Endothelial cell of umbilical vein (primary cell): Measurements from ENCODE around the gene KNCN. TPM values are rescaled to one million over a fixed set of nuclear protein-coding genes. Genes with fewer than 3 reads are reported as not detected.

Source experiments
- BruUV-seq: library from RNA; stranded (reverse); fragments of 400-500 nt; replicated peaks from 2 replicates; lab custom pipeline; 2021; lab: Mats Ljungman, UMichigan
- CTCF ChIA-PET: fragments of 300-600, 350-600 bp; sonication (Branson Sonifier 250); formaldehyde crosslinking; loops from one replicate; lab custom pipeline; 2021; ENCODE audit warnings: antibody characterized with exemption, inconsistent platforms; lab: Charles Lee
- POLR2A ChIA-PET: fragments of 300-600, 350-600 bp; sonication (Branson Sonifier 250); formaldehyde crosslinking; loops from one replicate; lab custom pipeline; 2021; ENCODE audit warnings: antibody characterized with exemption, inconsistent platforms; lab: Charles Lee
- DNase-seq: peaks from one replicate; pipeline ENCODE4 v3.0.0-alpha.2; 2011; ENCODE audit warnings: low read depth, low spot score
- FAIRE-seq: peaks from 2 replicates; lab custom pipeline; 2011; peaks lifted over from hg19 to GRCh38; lab: Jason Lieb, UNC
- H2AFZ ChIP-seq: 2 replicates; pipeline ENCODE4 v1.6.0; 2012; ENCODE audit warnings: low read depth, low read length, control low read depth, inconsistent platforms
- H3K27ac ChIP-seq: 2 replicates; pipeline ENCODE4 v1.5.1; 2011; ENCODE audit warnings: low read depth, mild to moderate bottlenecking, control low read depth, low read length, moderate library complexity; ENCODE audit not compliant: insufficient read depth
- H3K27me3 ChIP-seq, 2 experiments: 2 replicates each; pipeline versions ENCODE4 v1.6.0 to v1.6.1; 2011; ENCODE audit warnings: low read length in 2 of 2, mixed read lengths in 1 of 2; ENCODE audit not compliant: control insufficient read depth in 2 of 2, insufficient read depth in 2 of 2
- H3K36me3 ChIP-seq, 2 experiments: 2 replicates in 1 of 2; 3 replicates in 1 of 2; pipeline ENCODE4 v1.5.1; 2011; ENCODE audit warnings: low read length in 2 of 2, mild to moderate bottlenecking in 1 of 2, moderate library complexity in 1 of 2; ENCODE audit not compliant: control insufficient read depth in 2 of 2, insufficient read depth in 2 of 2; ENCODE audit errors: extremely low read depth in 1 of 2
- H3K4me1 ChIP-seq: 3 replicates; pipeline ENCODE4 v1.5.1; 2011; ENCODE audit warnings: mild to moderate bottlenecking, low read length; ENCODE audit not compliant: control insufficient read depth, insufficient read depth; ENCODE audit errors: extremely low read depth
- H3K4me2 ChIP-seq: 2 replicates; pipeline ENCODE4 v1.6.1; 2011; ENCODE audit warnings: low read length, control low read depth, mixed read lengths; ENCODE audit not compliant: insufficient read depth
- H3K4me3 ChIP-seq, 3 experiments: fragments of 200-600 bp in 1 of 3; sonication (generic), shearing (Covaris generic) in 1 of 3; replicated peaks in 1 of 3; 2 replicates each; pipeline ENCODE4 v1.5.1; 2011 to 2016; ENCODE audit warnings: control low read depth in 3 of 3, low read length in 3 of 3, mild to moderate bottlenecking in 2 of 3, inconsistent platforms in 1 of 3, low read depth in 1 of 3, moderate library complexity in 1 of 3; ENCODE audit not compliant: insufficient read depth in 1 of 3
- H3K79me2 ChIP-seq: 2 replicates; pipeline ENCODE4 v1.6.0; 2012; ENCODE audit warnings: low read length, inconsistent platforms; ENCODE audit not compliant: control insufficient read depth, insufficient read depth
- H3K9ac ChIP-seq: replicated peaks from 2 replicates; pipeline ENCODE3; 2011; ENCODE audit warnings: low read length, control low read depth; ENCODE audit not compliant: insufficient read depth; ENCODE audit errors: extremely low read depth
- H3K9me1 ChIP-seq: replicated peaks from 3 replicates; pipeline ENCODE4 v1.6.0; 2011; ENCODE audit warnings: mild to moderate bottlenecking, low read length; ENCODE audit not compliant: control insufficient read depth, insufficient read depth; ENCODE audit errors: extremely low read depth
- H3K9me3 ChIP-seq: replicated peaks from 2 replicates; pipeline ENCODE4 v1.5.1; 2012; ENCODE audit warnings: low read length, inconsistent platforms; ENCODE audit not compliant: control insufficient read depth, insufficient read depth
- H4K20me1 ChIP-seq: replicated peaks from 2 replicates; pipeline ENCODE3; 2011; ENCODE audit warnings: mild to moderate bottlenecking, low read length; ENCODE audit not compliant: control insufficient read depth, insufficient read depth; ENCODE audit errors: extremely low read depth
- CTCF ChIP-seq, 2 donors: IDR thresholded peaks; 1 replicate in 1 of 2; 2 replicates in 1 of 2; pipeline ENCODE4 v1.5.1; 2011; ENCODE audit warnings: low read length in 2 of 2, mild to moderate bottlenecking in 2 of 2, moderate library complexity in 2 of 2, control low read depth in 1 of 2, inconsistent platforms in 1 of 2, low read depth in 1 of 2; ENCODE audit not compliant: insufficient read depth in 1 of 2; ENCODE audit errors: extremely low read depth in 1 of 2
- EZH2 ChIP-seq: IDR thresholded peaks from 2 replicates; pipeline ENCODE4 v1.6.1; 2012; ENCODE audit warnings: borderline replicate concordance, low read depth, mild to moderate bottlenecking, moderate library complexity, low read length, inconsistent platforms; ENCODE audit not compliant: severe bottlenecking
- FOS ChIP-seq: IDR thresholded peaks from 2 replicates; pipeline ENCODE4 v1.6.1; 2011; ENCODE audit warnings: mild to moderate bottlenecking, low read length, moderate library complexity, borderline replicate concordance; ENCODE audit not compliant: insufficient read depth
- GATA2 ChIP-seq: IDR thresholded peaks from 2 replicates; pipeline ENCODE4 v1.7.0; 2011; ENCODE audit warnings: low read depth, mild to moderate bottlenecking, moderate library complexity, mixed read lengths, low read length; ENCODE audit not compliant: insufficient read length, insufficient read depth
- JUN ChIP-seq: IDR thresholded peaks from 2 replicates; pipeline ENCODE4 v1.6.1; 2011; ENCODE audit warnings: borderline replicate concordance, low read depth; ENCODE audit not compliant: insufficient read length, insufficient read depth
- MAX ChIP-seq: IDR thresholded peaks from 2 replicates; pipeline ENCODE4 v1.6.1; 2011; ENCODE audit not compliant: insufficient read depth, insufficient read length
- MYC ChIP-seq: IDR thresholded peaks from one replicate; pipeline ENCODE4 v1.6.1; 2011; ENCODE audit warnings: mild to moderate bottlenecking, low read depth, low read length
- POLR2A ChIP-seq: IDR thresholded peaks from 2 replicates; pipeline ENCODE4 v1.6.1; 2012; ENCODE audit warnings: low read depth, mild to moderate bottlenecking, control low read depth, low read length
- POLR2AphosphoS5 ChIP-seq: IDR thresholded peaks from 2 replicates; pipeline ENCODE4 v1.6.1; 2012; ENCODE audit warnings: low read depth, mild to moderate bottlenecking, control low read depth, low read length, moderate library complexity; ENCODE audit not compliant: insufficient read depth
- dilution Hi-C: fragments of 300-500 bp; cut with MboI; formaldehyde crosslinking; loops from one replicate; pipeline ENCODE4 v1.15.0; 2019; ENCODE audit warnings: low sequenced_read_pairs; ENCODE audit not compliant: extremely low pct_ligation_motif_present
- intact Hi-C: fragments of 100-400 bp; cut with micrococcal nuclease; formaldehyde crosslinking; loops from one replicate; pipeline ENCODE4 v1.10.0; 2022
- polyA plus RNA-seq, 4 experiments: library from polyadenylated mRNA; depleted of rRNA in 3 of 4; stranded (reverse) in 3 of 4; unstranded in 1 of 4; fragments of >200 nt; gene quantifications; 2 replicates each; pipeline versions ENCODE4 v1.2.1 to v1.2.3, GENCODE V29; 2011 to 2012; ENCODE audit warnings: missing spikeins in 1 of 4
- total RNA-seq: library from RNA; stranded (reverse); gene quantifications from 2 replicates; pipeline ENCODE4 v1.2.3, GENCODE V29; 2021

KNCN gene
- total and polyA plus RNA-seq, 2 donors (not counting 3 experiments of a cell fraction or from before 2014, with no cell fraction given) = not detected

- intact Hi-C loops (no loop called here), dilution Hi-C loops (no loop called here)
- BruUV-seq = no TSS peak
- no peak overlapping the region for H3K4me3 ChIP-seq
- no peaks in the 10 kb centered on the region for H3K9me1 ChIP-seq
- peaks cover 6 to 12% of the 10 kb centered on the region in 2 experiments for H3K36me3 ChIP-seq
- no peak for FAIRE-seq
- no peaks in the 10 kb centered on the region for H3K79me2 ChIP-seq
- H3K9ac ChIP-seq = no peak overlapping the region
- no peaks in the 10 kb centered on the region for H3K9me3 ChIP-seq
- H4K20me1 ChIP-seq = no peaks in the 10 kb centered on the region
- H3K4me1 ChIP-seq = no peaks in the 10 kb centered on the region
- CTCF ChIA-PET = interaction anchor here (0.9 to 2.7 kb wide), 5 partner anchors 10 to 141 kb away, joined by 3 to 9 read pairs (median 5); partner anchors contain the start of gene MKNK1
- H2AFZ ChIP-seq = no peak overlapping the region
- no peak for DNase-seq
- POLR2A ChIA-PET = no interaction called here
- TF ChIP-seq MYC = no peak
- TF ChIP-seq FOS = no peak
- no peak overlapping the region for H3K27ac ChIP-seq
- H3K27me3 ChIP-seq = no peaks in the 10 kb centered on the region
- H3K4me2 ChIP-seq = no peak overlapping the region
Measured at GRCh38 chr1:46582972-46583371, 31.5 kb upstream of the KNCN start.

- no peaks in the 10 kb centered on the region for H3K9me3 ChIP-seq
- H3K4me3 ChIP-seq = no peak overlapping the region
- dilution Hi-C loops = no loop called here
- H3K4me1 ChIP-seq = no peaks in the 10 kb centered on the region
- H3K36me3 ChIP-seq = peaks cover 6 to 9% of the 10 kb centered on the region in 2 experiments
- H3K27ac ChIP-seq = no peak overlapping the region
- H3K79me2 ChIP-seq = no peaks in the 10 kb centered on the region
- H3K9ac ChIP-seq = no peak overlapping the region
- no TSS peak for BruUV-seq
- FAIRE-seq (no peak), DNase-seq (no peak)
- H2AFZ ChIP-seq = no peak overlapping the region
- no peak for TF ChIP-seq CTCF (IDR thresholded peaks at IDR 0.05; ENCODE audit: extremely low read depth in 1 of 2, insufficient read depth in 1 of 2, low read depth in 1 of 2, low read length in 2 of 2)
- no peak for TF ChIP-seq EZH2
- no peak for TF ChIP-seq MYC
- TF ChIP-seq MAX = no peak
- no peak for TF ChIP-seq JUN
- TF ChIP-seq GATA2 = no peak
- TF ChIP-seq POLR2A = no peak
- no peak for TF ChIP-seq FOS
- TF ChIP-seq POLR2AphosphoS5 = no peak
- no peaks in the 10 kb centered on the region for H3K27me3 ChIP-seq
- no peak overlapping the region for H3K4me2 ChIP-seq
- intact Hi-C loops = no loop called here
- no peaks in the 10 kb centered on the region for H3K9me1 ChIP-seq
- ChIA-PET POLR2A (no interaction called here), CTCF (interaction anchor here (1.4 to 1.6 kb wide), 2 partner anchors 9 to 140 kb away, joined by 3 to 5 read pairs; no protein-coding TSS in a partner anchor)
- no peaks in the 10 kb centered on the region for H4K20me1 ChIP-seq
Measured at GRCh38 chr1:46581681-46582455, 30.4 kb upstream of the KNCN start.
